K562 (cell line): ENCODE data around the gene ZNF319. TPM values are rescaled to one million over a fixed set of nuclear protein-coding genes. Genes with fewer than 3 reads are reported as not detected.

ENCODE experiments used
- FOXP1 ChIP-seq: sonication (generic); formaldehyde crosslinking; IDR thresholded peaks from 2 replicates; pipeline ENCODE4 v1.8.0; 2022; ENCODE audit warnings: mild to moderate bottlenecking, missing genetic modification reagents
- NFIC ChIP-seq: fragments of 450-650 bp; IDR thresholded peaks from 2 replicates; pipeline ENCODE4 v1.6.1; 2017; ENCODE audit warnings: mild to moderate bottlenecking, inconsistent platforms
- PRMT5 ChIP-seq: sonication (generic); formaldehyde crosslinking; IDR thresholded peaks from 2 replicates; pipeline ENCODE4 v1.5.0; 2020; ENCODE audit warnings: missing genetic modification reagents
- RFX7 ChIP-seq: fragments of 250-450 bp; sonication (Bioruptor Pico); IDR thresholded peaks from 2 replicates; pipeline ENCODE4 v1.5.1; 2021; ENCODE audit warnings: mild to moderate bottlenecking
- THRB ChIP-seq: fragments of 450-650 bp; formaldehyde crosslinking; conservative IDR thresholded peaks from 2 replicates; pipeline ENCODE4 v1.4.0; 2022; ENCODE audit warnings: mild to moderate bottlenecking, missing genetic modification characterization
- TSC22D4 ChIP-seq: fragments of 450-650 bp; IDR thresholded peaks from 2 replicates; pipeline ENCODE4 v1.6.1; 2016; ENCODE audit warnings: missing genetic modification characterization, missing biosample characterization, control low read depth
- ZBTB8A ChIP-seq: fragments of 450-650 bp; IDR thresholded peaks from 2 replicates; pipeline ENCODE4 v1.6.1; 2018; ENCODE audit warnings: mild to moderate bottlenecking, moderate library complexity; ENCODE audit not compliant: partially characterized antibody
- ZC3H8 ChIP-seq: fragments of 450-650 bp; IDR thresholded peaks from 2 replicates; pipeline ENCODE4 v1.6.1; 2017
- ZNF239 ChIP-seq: fragments of 250-450 bp; sonication (Bioruptor Pico); IDR thresholded peaks from 2 replicates; pipeline ENCODE4 v1.4.0; 2020; ENCODE audit warnings: mild to moderate bottlenecking
- ZNF431 ChIP-seq: sonication (generic); formaldehyde crosslinking; IDR thresholded peaks from 2 replicates; pipeline ENCODE4 v1.8.0; 2022; ENCODE audit warnings: mild to moderate bottlenecking, missing genetic modification reagents
- ZNF695 ChIP-seq: fragments of 450-650 bp; formaldehyde crosslinking; IDR thresholded peaks from 2 replicates; pipeline ENCODE4 v1.4.0; 2020; ENCODE audit warnings: mild to moderate bottlenecking, moderate library complexity
- polyA plus RNA-seq, 8 experiments: library from polyadenylated mRNA; depleted of rRNA in 4 of 8; stranded (reverse) in 5 of 8; unstranded in 3 of 8; fragments of >200 nt; fragmentation: Nextera tagmentation in 2 of 8; fragmentation: Illumina TruSeq in 1 of 8; extraction: Ambion mirVana in 2 of 8; extraction: Trizol in 1 of 8; gene quantifications; 2 replicates each; pipeline versions ENCODE4 v1.2.1 to v1.2.3, GENCODE V29; 2011 to 2014; ENCODE audit warnings: inconsistent platforms in 1 of 8, missing spikeins in 1 of 8
- total RNA-seq, 7 experiments: library from RNA; depleted of rRNA in 6 of 7; stranded (reverse); fragments of >200 nt in 6 of 7; fragmentation: Illumina TruSeq in 2 of 7; extraction: Trizol in 2 of 7; gene quantifications; 2 replicates each; pipeline versions ENCODE4 v1.2.1 to v1.2.3, GENCODE V29; 2011 to 2021; ENCODE audit warnings: low replicate concordance in 1 of 7
- TF ChIP-seq, protein P1 (sequence below): fragments of 450-650 bp; IDR thresholded peaks from 2 replicates; pipeline ENCODE4 v1.6.1; 2016; ENCODE audit warnings: mild to moderate bottlenecking, moderate library complexity
- TF ChIP-seq, protein P2 (sequence below): fragments of 450-650 bp; IDR thresholded peaks from 2 replicates; pipeline ENCODE4 v1.6.1; 2016; ENCODE audit warnings: borderline replicate concordance

The ZNF319 gene
- total and polyA plus RNA-seq, 9 of the 15 experiments (the other 6 are each of a cell fraction or from before 2014, with no cell fraction given), result 0.20 to 5.7 (median 1.4) TPM

DNA sequence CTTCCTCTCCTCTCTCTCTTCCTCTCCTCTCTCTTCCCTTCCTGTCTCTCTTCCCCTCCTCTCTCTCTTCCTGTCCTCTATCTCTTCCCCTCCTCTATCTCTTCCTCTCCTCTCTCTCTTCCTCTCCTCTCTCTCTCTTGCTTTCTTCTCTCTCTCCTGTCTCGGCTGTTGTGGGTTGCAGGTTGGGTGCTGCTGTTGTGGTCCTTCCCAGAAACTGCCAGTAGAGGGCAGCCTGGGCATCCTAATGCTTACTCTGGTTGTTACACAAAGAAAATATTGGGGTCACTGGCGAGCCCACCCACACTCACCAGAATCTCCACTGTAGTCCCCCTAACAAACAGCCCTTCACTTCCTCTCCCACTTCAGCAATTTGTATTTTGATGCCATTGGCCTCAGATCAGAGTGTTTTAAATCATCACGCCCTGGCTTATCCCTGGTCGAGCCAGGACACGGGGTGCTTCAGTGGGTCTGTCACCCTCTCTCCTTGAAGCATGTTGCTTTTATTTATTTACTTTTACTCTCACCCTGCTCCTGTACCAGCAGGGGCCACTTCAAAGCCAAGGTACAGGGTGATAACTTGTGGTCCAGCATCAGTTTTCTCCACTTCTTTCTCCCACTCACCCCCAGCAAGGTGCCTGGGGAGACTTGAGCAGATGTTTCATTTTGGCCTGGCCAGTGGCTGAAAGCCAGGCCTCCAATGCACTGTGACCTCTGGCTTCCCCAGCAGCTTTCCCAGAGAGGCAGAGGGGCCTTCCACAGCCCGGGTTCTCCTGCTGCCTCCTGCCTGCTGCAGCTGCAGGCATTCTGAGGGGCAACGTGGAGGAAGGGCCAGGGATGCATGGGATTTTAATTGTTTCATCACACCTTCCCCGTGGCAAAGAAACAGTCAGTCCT is 20.4 kb upstream of the ZNF319 start (continued):
- TF ChIP-seq FOXP1 (CRISPR knock-in tag) (no peak), ZC3H8 (0 out of 2 replicates have a peak, but pooled peaks have one; percentile 39), ZNF239 (no peak), PRMT5 (no peak), ZNF695 (CRISPR knock-in tag) (no peak), NFIC (peak; percentile 47; the same call in 1 of the 2 replicates), ZBTB8A (no peak), RFX7 (no peak), THRB (CRISPR knock-in tag) (0 out of 2 replicates have a peak, but pooled peaks have one; percentile 52), TSC22D4 (no peak), ZNF431 (no peak)
- TF ChIP-seq, protein P1, sequence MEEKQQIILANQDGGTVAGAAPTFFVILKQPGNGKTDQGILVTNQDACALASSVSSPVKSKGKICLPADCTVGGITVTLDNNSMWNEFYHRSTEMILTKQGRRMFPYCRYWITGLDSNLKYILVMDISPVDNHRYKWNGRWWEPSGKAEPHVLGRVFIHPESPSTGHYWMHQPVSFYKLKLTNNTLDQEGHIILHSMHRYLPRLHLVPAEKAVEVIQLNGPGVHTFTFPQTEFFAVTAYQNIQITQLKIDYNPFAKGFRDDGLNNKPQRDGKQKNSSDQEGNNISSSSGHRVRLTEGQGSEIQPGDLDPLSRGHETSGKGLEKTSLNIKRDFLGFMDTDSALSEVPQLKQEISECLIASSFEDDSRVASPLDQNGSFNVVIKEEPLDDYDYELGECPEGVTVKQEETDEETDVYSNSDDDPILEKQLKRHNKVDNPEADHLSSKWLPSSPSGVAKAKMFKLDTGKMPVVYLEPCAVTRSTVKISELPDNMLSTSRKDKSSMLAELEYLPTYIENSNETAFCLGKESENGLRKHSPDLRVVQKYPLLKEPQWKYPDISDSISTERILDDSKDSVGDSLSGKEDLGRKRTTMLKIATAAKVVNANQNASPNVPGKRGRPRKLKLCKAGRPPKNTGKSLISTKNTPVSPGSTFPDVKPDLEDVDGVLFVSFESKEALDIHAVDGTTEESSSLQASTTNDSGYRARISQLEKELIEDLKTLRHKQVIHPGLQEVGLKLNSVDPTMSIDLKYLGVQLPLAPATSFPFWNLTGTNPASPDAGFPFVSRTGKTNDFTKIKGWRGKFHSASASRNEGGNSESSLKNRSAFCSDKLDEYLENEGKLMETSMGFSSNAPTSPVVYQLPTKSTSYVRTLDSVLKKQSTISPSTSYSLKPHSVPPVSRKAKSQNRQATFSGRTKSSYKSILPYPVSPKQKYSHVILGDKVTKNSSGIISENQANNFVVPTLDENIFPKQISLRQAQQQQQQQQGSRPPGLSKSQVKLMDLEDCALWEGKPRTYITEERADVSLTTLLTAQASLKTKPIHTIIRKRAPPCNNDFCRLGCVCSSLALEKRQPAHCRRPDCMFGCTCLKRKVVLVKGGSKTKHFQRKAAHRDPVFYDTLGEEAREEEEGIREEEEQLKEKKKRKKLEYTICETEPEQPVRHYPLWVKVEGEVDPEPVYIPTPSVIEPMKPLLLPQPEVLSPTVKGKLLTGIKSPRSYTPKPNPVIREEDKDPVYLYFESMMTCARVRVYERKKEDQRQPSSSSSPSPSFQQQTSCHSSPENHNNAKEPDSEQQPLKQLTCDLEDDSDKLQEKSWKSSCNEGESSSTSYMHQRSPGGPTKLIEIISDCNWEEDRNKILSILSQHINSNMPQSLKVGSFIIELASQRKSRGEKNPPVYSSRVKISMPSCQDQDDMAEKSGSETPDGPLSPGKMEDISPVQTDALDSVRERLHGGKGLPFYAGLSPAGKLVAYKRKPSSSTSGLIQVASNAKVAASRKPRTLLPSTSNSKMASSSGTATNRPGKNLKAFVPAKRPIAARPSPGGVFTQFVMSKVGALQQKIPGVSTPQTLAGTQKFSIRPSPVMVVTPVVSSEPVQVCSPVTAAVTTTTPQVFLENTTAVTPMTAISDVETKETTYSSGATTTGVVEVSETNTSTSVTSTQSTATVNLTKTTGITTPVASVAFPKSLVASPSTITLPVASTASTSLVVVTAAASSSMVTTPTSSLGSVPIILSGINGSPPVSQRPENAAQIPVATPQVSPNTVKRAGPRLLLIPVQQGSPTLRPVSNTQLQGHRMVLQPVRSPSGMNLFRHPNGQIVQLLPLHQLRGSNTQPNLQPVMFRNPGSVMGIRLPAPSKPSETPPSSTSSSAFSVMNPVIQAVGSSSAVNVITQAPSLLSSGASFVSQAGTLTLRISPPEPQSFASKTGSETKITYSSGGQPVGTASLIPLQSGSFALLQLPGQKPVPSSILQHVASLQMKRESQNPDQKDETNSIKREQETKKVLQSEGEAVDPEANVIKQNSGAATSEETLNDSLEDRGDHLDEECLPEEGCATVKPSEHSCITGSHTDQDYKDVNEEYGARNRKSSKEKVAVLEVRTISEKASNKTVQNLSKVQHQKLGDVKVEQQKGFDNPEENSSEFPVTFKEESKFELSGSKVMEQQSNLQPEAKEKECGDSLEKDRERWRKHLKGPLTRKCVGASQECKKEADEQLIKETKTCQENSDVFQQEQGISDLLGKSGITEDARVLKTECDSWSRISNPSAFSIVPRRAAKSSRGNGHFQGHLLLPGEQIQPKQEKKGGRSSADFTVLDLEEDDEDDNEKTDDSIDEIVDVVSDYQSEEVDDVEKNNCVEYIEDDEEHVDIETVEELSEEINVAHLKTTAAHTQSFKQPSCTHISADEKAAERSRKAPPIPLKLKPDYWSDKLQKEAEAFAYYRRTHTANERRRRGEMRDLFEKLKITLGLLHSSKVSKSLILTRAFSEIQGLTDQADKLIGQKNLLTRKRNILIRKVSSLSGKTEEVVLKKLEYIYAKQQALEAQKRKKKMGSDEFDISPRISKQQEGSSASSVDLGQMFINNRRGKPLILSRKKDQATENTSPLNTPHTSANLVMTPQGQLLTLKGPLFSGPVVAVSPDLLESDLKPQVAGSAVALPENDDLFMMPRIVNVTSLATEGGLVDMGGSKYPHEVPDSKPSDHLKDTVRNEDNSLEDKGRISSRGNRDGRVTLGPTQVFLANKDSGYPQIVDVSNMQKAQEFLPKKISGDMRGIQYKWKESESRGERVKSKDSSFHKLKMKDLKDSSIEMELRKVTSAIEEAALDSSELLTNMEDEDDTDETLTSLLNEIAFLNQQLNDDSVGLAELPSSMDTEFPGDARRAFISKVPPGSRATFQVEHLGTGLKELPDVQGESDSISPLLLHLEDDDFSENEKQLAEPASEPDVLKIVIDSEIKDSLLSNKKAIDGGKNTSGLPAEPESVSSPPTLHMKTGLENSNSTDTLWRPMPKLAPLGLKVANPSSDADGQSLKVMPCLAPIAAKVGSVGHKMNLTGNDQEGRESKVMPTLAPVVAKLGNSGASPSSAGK, result no peak
- TF ChIP-seq, protein P2, sequence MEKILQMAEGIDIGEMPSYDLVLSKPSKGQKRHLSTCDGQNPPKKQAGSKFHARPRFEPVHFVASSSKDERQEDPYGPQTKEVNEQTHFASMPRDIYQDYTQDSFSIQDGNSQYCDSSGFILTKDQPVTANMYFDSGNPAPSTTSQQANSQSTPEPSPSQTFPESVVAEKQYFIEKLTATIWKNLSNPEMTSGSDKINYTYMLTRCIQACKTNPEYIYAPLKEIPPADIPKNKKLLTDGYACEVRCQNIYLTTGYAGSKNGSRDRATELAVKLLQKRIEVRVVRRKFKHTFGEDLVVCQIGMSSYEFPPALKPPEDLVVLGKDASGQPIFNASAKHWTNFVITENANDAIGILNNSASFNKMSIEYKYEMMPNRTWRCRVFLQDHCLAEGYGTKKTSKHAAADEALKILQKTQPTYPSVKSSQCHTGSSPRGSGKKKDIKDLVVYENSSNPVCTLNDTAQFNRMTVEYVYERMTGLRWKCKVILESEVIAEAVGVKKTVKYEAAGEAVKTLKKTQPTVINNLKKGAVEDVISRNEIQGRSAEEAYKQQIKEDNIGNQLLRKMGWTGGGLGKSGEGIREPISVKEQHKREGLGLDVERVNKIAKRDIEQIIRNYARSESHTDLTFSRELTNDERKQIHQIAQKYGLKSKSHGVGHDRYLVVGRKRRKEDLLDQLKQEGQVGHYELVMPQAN, result 0 out of 2 replicates have a peak, but pooled peaks have one; percentile 42
